ENCODE data around the gene ALPI. TPM values are rescaled to one million over a fixed set of nuclear protein-coding genes. Genes with fewer than 3 reads are reported as not detected.

The ALPI gene
- total and polyA plus RNA-seq, 12 donors: not detected

GRCh38 chr2:232488721-232489300 is 32.9 kb downstream of the ALPI start:
- no peak overlapping the region for H3K4me3 ChIP-seq
- intact Hi-C loops (cut with DNase I): no loop called here
- no peaks in the 10 kb centered on the region for H3K36me3 ChIP-seq (replicated peaks in 1 of 2)
- peak in 1 of 7 donors; percentile 2 for DNase-seq
- 85 to 91% (median 87%) methylated on average over 4 to 5 of the region's 5 CpGs for WGBS, 4 donors
- peaks cover 45% of the 10 kb centered on the region for H3K27me3 ChIP-seq
- no peaks in the 10 kb centered on the region for H3K9me3 ChIP-seq (replicated peaks in 1 of 3)
- no peak overlapping the region for H3K27ac ChIP-seq
- no peak for TF ChIP-seq POLR2A (IDR thresholded peaks at IDR 0.05)
- no peak for TF ChIP-seq CTCF (IDR thresholded peaks at IDR 0.05)
- peaks cover 0 to 7% of the 10 kb centered on the region in 2 donors for H3K4me1 ChIP-seq (replicated peaks in 1 of 2)

GRCh38 chr2:232489516-232490220 is 33.7 kb downstream of the ALPI start:
- TF ChIP-seq CTCF (IDR thresholded peaks at IDR 0.05) (no peak), POLR2A (IDR thresholded peaks at IDR 0.05) (no peak)
- intact Hi-C loops (cut with DNase I): no loop called here
- DNase-seq: peak in 1 of 7 donors; percentile 2
- no peak overlapping the region for H3K27ac ChIP-seq
- H3K36me3 ChIP-seq (replicated peaks in 1 of 2): no peaks in the 10 kb centered on the region
- no peaks in the 10 kb centered on the region for H3K9me3 ChIP-seq (replicated peaks in 1 of 3)
- whole genome bisulfite sequencing, 4 donors: 77 to 82% (median 80%) methylated on average over 8 to 9 of the region's 9 CpGs
- no peak overlapping the region for H3K4me3 ChIP-seq
- peaks cover 0 to 7% of the 10 kb centered on the region in 2 donors for H3K4me1 ChIP-seq (replicated peaks in 1 of 2)
- peaks cover 36% of the 10 kb centered on the region for H3K27me3 ChIP-seq

GRCh38 chr2:232490221-232491138 is 34.5 kb downstream of the ALPI start:
- intact Hi-C loops (cut with DNase I): no loop called here
- no peak overlapping the region for H3K27ac ChIP-seq
- H3K4me1 ChIP-seq (replicated peaks in 1 of 2): peaks cover 0 to 7% of the 10 kb centered on the region in 2 donors
- peak in 1 of 7 donors; percentile 5 for DNase-seq
- TF ChIP-seq POLR2A (IDR thresholded peaks at IDR 0.05) (no peak), CTCF (IDR thresholded peaks at IDR 0.05) (no peak)
- no peak overlapping the region for H3K4me3 ChIP-seq
- H3K9me3 ChIP-seq (replicated peaks in 1 of 3): no peaks in the 10 kb centered on the region
- WGBS, 4 donors: 89 to 93% (median 92%) methylated on average over 19 to 29 of the region's 30 CpGs
- H3K27me3 ChIP-seq: peaks cover 28% of the 10 kb centered on the region
- H3K36me3 ChIP-seq (replicated peaks in 1 of 2): no peaks in the 10 kb centered on the region
